Ovary (tissue), 9 donors: Measurements from ENCODE around the gene DTNA. TPM values are rescaled to one million over a fixed set of nuclear protein-coding genes. Genes with fewer than 3 reads are reported as not detected.

Experiments used
- DNase-seq, 5 donors: peaks; one replicate each; pipeline ENCODE4 v3.0.0-alpha.2; 2019 to 2020
- H3K27ac ChIP-seq, 2 donors: fragments of 200-600 bp; one replicate each; pipeline versions ENCODE4 v1.5.1 to v1.8.0; 2019 to 2022
- H3K27me3 ChIP-seq: fragments of 200-600 bp; one replicate; pipeline ENCODE4 v1.8.0; 2022
- H3K36me3 ChIP-seq: fragments of 200-600 bp; sonication (generic); one replicate; pipeline ENCODE4 v1.5.1; 2019
- H3K4me1 ChIP-seq: one replicate; pipeline ENCODE4 v1.8.1; 2013; ENCODE audit warnings: mild to moderate bottlenecking, moderate library complexity; ENCODE audit not compliant: insufficient read depth
- H3K4me3 ChIP-seq: fragments of 200-600 bp; sonication (generic); one replicate; pipeline ENCODE4 v1.5.1; 2017
- H3K9me3 ChIP-seq, 2 donors: fragments of 200-600 bp in 1 of 2; sonication (generic) in 1 of 2; one replicate each; pipeline versions ENCODE4 v1.5.1 to v1.8.1; 2013 to 2019; ENCODE audit warnings: mild to moderate bottlenecking in 1 of 2, moderate library complexity in 1 of 2
- CTCF ChIP-seq, 3 donors: fragments of 450-650 bp in 2 of 3; fragments of 200-600 bp in 1 of 3; IDR thresholded peaks; one replicate each; pipeline versions ENCODE4 v1.5.1 to v1.8.0; 2016 to 2022; ENCODE audit warnings: antibody characterized with exemption in 3 of 3, mild to moderate bottlenecking in 1 of 3
- EP300 ChIP-seq: sonication (generic); formaldehyde crosslinking; IDR thresholded peaks from one replicate; pipeline ENCODE4 v1.6.1; 2017; ENCODE audit warnings: antibody characterized with exemption
- POLR2A ChIP-seq: fragments of 450-650 bp; IDR thresholded peaks from one replicate; pipeline ENCODE4 v1.6.1; 2017; ENCODE audit warnings: antibody characterized with exemption, mild to moderate bottlenecking, moderate library complexity
- WGBS, 3 donors: extraction: QIAGEN DNeasy Blood & Tissue Kit in 1 of 3; methylation state at CpG; one replicate each; pipeline versions ENCODE4 v1.1.5 to v1.1.7; 2013 to 2017; 5-methylcytosine and 5-hydroxymethylcytosine counted together
- intact Hi-C, 4 donors: fragments of 100-400 bp; cut with DNase I; formaldehyde crosslinking; loops; one replicate each; pipeline versions ENCODE4 v1.11.0 to v1.15.1; 2022 to 2023
- polyA plus RNA-seq, 2 donors: library from polyadenylated mRNA; stranded (reverse); fragments of 200-250 nt in 1 of 2; fragments of 350-450 nt in 1 of 2; fragmentation: Illumina TruSeq in 1 of 2; extraction: RNeasy Lipid Tissue Mini Kit (QIAGEN cat#74804) in 1 of 2; gene quantifications; one replicate each; pipeline ENCODE4 v1.2.3, GENCODE V29; 2013 to 2014
- total RNA-seq, 7 donors: library from RNA; depleted of rRNA in 2 of 7; stranded (reverse); fragments of >200 nt in 2 of 7; fragmentation: NEBNext Ultra II Directional in 3 of 7; extraction: Animal tissue kit (Norgen Biotek cat#: 25700) in 3 of 7; gene quantifications; one replicate each; pipeline versions ENCODE4 v1.1.0 to v1.2.4, GENCODE V29; 2016 to 2023
- donor health status: DM: no; HTN: no; CAD: no; lungs with moderate emphysema.
- donor health status: DM: no; HTN: no; CAD: no.
- donor health status: Bipolar disorder and iron deficiency.
- donor health status: DM: yes; HTN: yes; CAD: no.
- donor health status: DM: no; HTN: no; CAD: no.
- donor health status: DM: yes; HTN: yes; CAD: no.

DTNA gene
- total and polyA plus RNA-seq, 9 donors: 4.3 to 34.2 (median 18.4) TPM

- Histone ChIP-seq H3K36me3 (no peaks in the 10 kb centered on the region), H3K9me3 (no peaks in the 10 kb centered on the region), H3K4me1 (no peaks in the 10 kb centered on the region), H3K4me3 (no peak overlapping the region), H3K27me3 (no peaks in the 10 kb centered on the region), H3K27ac (no peak overlapping the region)
- intact Hi-C loops: no loop called here
- TF ChIP-seq CTCF (IDR thresholded peaks at IDR 0.05): no peak
- no peak for TF ChIP-seq EP300
- TF ChIP-seq POLR2A: no peak
- WGBS, 3 donors: 59 to 72% (median 64%) methylated on average over 4 of the region's 4 CpGs
- DNase-seq: no peak
Observed at GRCh38 chr18:34866739-34867138, 156.6 kb downstream of the DTNA start.

GRCh38 chr18:34867520-34867919, 157.4 kb downstream of the DTNA start:
- 75 to 85% (median 80%) methylated on average over 7 of the region's 7 CpGs for WGBS, 3 donors
- H3K27ac ChIP-seq: no peak overlapping the region
- DNase-seq: no peak
- H3K9me3 ChIP-seq: no peaks in the 10 kb centered on the region
- no peaks in the 10 kb centered on the region for H3K4me1 ChIP-seq
- intact Hi-C loops: no loop called here
- H3K4me3 ChIP-seq: no peak overlapping the region
- H3K27me3 ChIP-seq: no peaks in the 10 kb centered on the region
- no peaks in the 10 kb centered on the region for H3K36me3 ChIP-seq
- TF ChIP-seq EP300 (no peak), POLR2A (no peak), CTCF (IDR thresholded peaks at IDR 0.05) (no peak)

- no peaks in the 10 kb centered on the region for H3K27me3 ChIP-seq
- TF ChIP-seq CTCF (IDR thresholded peaks at IDR 0.05): no peak
- TF ChIP-seq POLR2A: no peak
- TF ChIP-seq EP300: no peak
- H3K9me3 ChIP-seq: no peaks in the 10 kb centered on the region
- no peak overlapping the region for H3K4me3 ChIP-seq
- 86 to 92% (median 91%) methylated on average over 5 of the region's 5 CpGs for WGBS, 3 donors
- no peak overlapping the region for H3K27ac ChIP-seq
- no peak for DNase-seq
- intact Hi-C loops: no loop called here
- no peaks in the 10 kb centered on the region for H3K4me1 ChIP-seq
- H3K36me3 ChIP-seq: no peaks in the 10 kb centered on the region
Observed at GRCh38 chr18:34870555-34871310, 160.6 kb downstream of the DTNA start.

GRCh38 chr18:34871435-34871834, 161.3 kb downstream of the DTNA start:
- Histone ChIP-seq H3K9me3 (no peaks in the 10 kb centered on the region), H3K27ac (no peak overlapping the region), H3K4me3 (no peak overlapping the region), H3K27me3 (no peaks in the 10 kb centered on the region), H3K4me1 (no peaks in the 10 kb centered on the region), H3K36me3 (no peaks in the 10 kb centered on the region)
- no peak for DNase-seq
- intact Hi-C loops: no loop called here
- WGBS, 3 donors: 82 to 91% (median 86%) methylated on average over 2 of the region's 2 CpGs
- no peak for TF ChIP-seq EP300
- no peak for TF ChIP-seq CTCF (IDR thresholded peaks at IDR 0.05)
- no peak for TF ChIP-seq POLR2A
